ENCODE results near the gene NUDT3. TPM values are rescaled to one million over a fixed set of nuclear protein-coding genes. Genes with fewer than 3 reads are reported as not detected.

NUDT3 gene
- total and polyA plus RNA-seq, 9 of the 15 experiments (the other 6 are each of a cell fraction or from before 2014, with no cell fraction given), result 5.4 to 81.2 (median 56.4) TPM

GRCh38 chr6:34276881-34277762, 115.3 kb downstream of the NUDT3 start:
- Histone ChIP-seq H2AFZ (ENCODE audit: low read depth, low read length) (peak overlapping the region; percentile 51; the same call in 1 of the 2 replicates), H3K36me3 (ENCODE audit: control insufficient read depth, insufficient read depth, low read length) (peaks cover 48% of the 10 kb centered on the region), H3K4me2 (ENCODE audit: insufficient read depth, low read length) (peak overlapping the region; percentile 63), H3K9me1 (ENCODE audit: control insufficient read depth, insufficient read depth, low read length) (no peaks in the 10 kb centered on the region), H3K4me3 (no peak overlapping the region), H3K27ac (ENCODE audit: extremely low read depth, low read depth, low read length) (peak overlapping the region; percentile 70), H3K79me2 (ENCODE audit: control insufficient read depth, insufficient read depth, low read length) (peaks cover 7% of the 10 kb centered on the region; the same call in 1 of the 3 replicates), H3K9me3 (replicated peaks; ENCODE audit: control insufficient read depth, insufficient read depth, low read depth, low read length) (peaks cover 3% of the 10 kb centered on the region), H3K4me1 (replicated peaks in 1 of 2; ENCODE audit: control insufficient read depth in 2 of 2, insufficient read depth in 2 of 2, low read length in 2 of 2) (peaks cover 37 to 78% of the 10 kb centered on the region in 2 experiments), H3K27me3 (ENCODE audit: control insufficient read depth in 2 of 2, insufficient read depth in 2 of 2, low read length in 2 of 2) (no peaks in the 10 kb centered on the region), H4K20me1 (replicated peaks; ENCODE audit: control insufficient read depth, insufficient read depth, low read length) (no peaks in the 10 kb centered on the region), H3K9ac (ENCODE audit: insufficient read depth in 1 of 2, low read depth in 2 of 2, low read length in 2 of 2) (peak overlapping the region; percentile 29 to 50; a peak in 3 of 4 replicates)
- in situ Hi-C loops (cut with MboI), result no loop called here
- WGBS (ENCODE audit: insufficient coverage, low coverage, missing lambda C conversion rate), result 10% methylated on average over 10 of the region's 10 CpGs
- peak; percentile 2; the same call in 2 of the 3 replicates for ATAC-seq
- ChIA-PET POLR2A (interaction anchor here (0.6 to 2.0 kb wide), 9 partner anchors 12 to 138 kb away, joined by 3 to 6 read pairs (median 3); partner anchors contain the start of gene HMGA1), CTCF (ENCODE audit: low intra/inter-chr PET ratio) (no interaction called here)
- intact Hi-C loops (cut with micrococcal nuclease), result loop anchor here (10.0 kb wide), 1 partner anchor 118 kb away; the partner anchor contains the start of gene NUDT3
- DNase-seq (ENCODE audit: extremely low read depth in 1 of 4, low spot score in 3 of 4), result peak in 3 of 4 experiments; percentile 16 to 76 (median 54)
- no TSS peak for BruUV-seq (replicated peaks)
- FAIRE-seq, result peak; percentile 67
- no peak for TF ChIP-seq PTBP1 (IDR thresholded peaks at IDR 0.05; ENCODE audit: low read depth, low read length)
- TF ChIP-seq MTA2 (IDR thresholded peaks at IDR 0.05; ENCODE audit: low read depth), result peak; percentile 48; the same call in 1 of the 2 replicates
- TF ChIP-seq ZNF589 (CRISPR knock-in tag; IDR thresholded peaks at IDR 0.05; ENCODE audit: low read depth), result peak; percentile 69; the same call in 1 of the 2 replicates
- no peak for TF ChIP-seq TAF1 (IDR thresholded peaks at IDR 0.05; ENCODE audit: control insufficient read depth, extremely low read depth, insufficient read depth, low read length, severe bottlenecking)
- no peak for TF ChIP-seq ELK1 (CRISPR knock-in tag; IDR thresholded peaks at IDR 0.05)
- no peak for TF ChIP-seq RFX1 (IDR thresholded peaks at IDR 0.05)
- TF ChIP-seq CEBPG (CRISPR knock-in tag; IDR thresholded peaks at IDR 0.05), result peak; percentile 27; the same call in 1 of the 2 replicates
- no peak for TF ChIP-seq CEBPG (tag; conservative IDR thresholded peaks at IDR 0.05 in 1 of 2, IDR thresholded peaks at IDR 0.05 in 1 of 2)
- TF ChIP-seq HDAC1 (IDR thresholded peaks at IDR 0.05), result peak in 1 of 2 experiments; percentile 85; a peak in 2 of 4 replicates
- no peak for TF ChIP-seq ZNF609 (CRISPR knock-in tag; IDR thresholded peaks at IDR 0.05; ENCODE audit: borderline replicate concordance)
- peak in 1 of 2 experiments; percentile 15; a peak in 1 of 4 replicates for TF ChIP-seq RAD21 (CRISPR knock-in tag; conservative IDR thresholded peaks at IDR 0.05 in 1 of 2, IDR thresholded peaks at IDR 0.05 in 1 of 2)
- TF ChIP-seq ZNF3 (CRISPR knock-in tag; IDR thresholded peaks at IDR 0.05), result no peak
- peak; percentile 35 for TF ChIP-seq NEUROD1 (IDR thresholded peaks at IDR 0.05; ENCODE audit: borderline replicate concordance, low read depth, low read length, partially characterized antibody)
- no peak for TF ChIP-seq SREBF2 (CRISPR knock-in tag; IDR thresholded peaks at IDR 0.05)
